Stimulated activated naive CD8-positive, alpha-beta T cell treated with anti-CD3 and anti-CD28 coated beads, Interleukin-15, amount 100 ng/mL, for 72 hours (primary cell): Measurements from ENCODE around the gene ASTN2.

Experiments
- ATAC-seq: fragments of 150-1000 bp; cut with Tn5 transposase; 2 replicates; pipeline ENCODE4 v1.10.0; 2021; ENCODE audit warnings: mild to moderate bottlenecking, moderate library complexity
- DNase-seq, 2 donors: peaks; one replicate each; pipeline ENCODE4 v3.0.0; 2021 to 2022
- H3K27ac Mint-ChIP-seq, 2 donors: one replicate each; pipeline ENCODE4 v1.8.0; 2022; ENCODE audit warnings: mild to moderate bottlenecking in 2 of 2, mixed read lengths in 2 of 2, moderate library complexity in 2 of 2
- H3K27me3 Mint-ChIP-seq: one replicate; pipeline ENCODE4 v1.8.0; 2022; ENCODE audit warnings: mixed read lengths
- H3K4me1 Mint-ChIP-seq: one replicate; pipeline ENCODE4 v1.8.0; 2022; ENCODE audit warnings: mild to moderate bottlenecking, mixed read lengths
- H3K4me3 Mint-ChIP-seq, 2 donors: one replicate each; pipeline ENCODE4 v1.8.0; 2022; ENCODE audit warnings: mild to moderate bottlenecking in 2 of 2, mixed read lengths in 2 of 2, moderate library complexity in 1 of 2
- H3K9me3 Mint-ChIP-seq, 2 donors: one replicate each; pipeline ENCODE4 v1.8.0; 2022; ENCODE audit warnings: mixed read lengths in 2 of 2

ASTN2 gene

GRCh38 chr9:117405950-117406705 is 8.7 kb downstream of the ASTN2 start:
- Mint-ChIP-seq H3K9me3 (peaks cover 0 to 16% of the 10 kb centered on the region in 2 donors), H3K27ac (no peak overlapping the region), H3K4me1 (no peaks in the 10 kb centered on the region)

DNA sequence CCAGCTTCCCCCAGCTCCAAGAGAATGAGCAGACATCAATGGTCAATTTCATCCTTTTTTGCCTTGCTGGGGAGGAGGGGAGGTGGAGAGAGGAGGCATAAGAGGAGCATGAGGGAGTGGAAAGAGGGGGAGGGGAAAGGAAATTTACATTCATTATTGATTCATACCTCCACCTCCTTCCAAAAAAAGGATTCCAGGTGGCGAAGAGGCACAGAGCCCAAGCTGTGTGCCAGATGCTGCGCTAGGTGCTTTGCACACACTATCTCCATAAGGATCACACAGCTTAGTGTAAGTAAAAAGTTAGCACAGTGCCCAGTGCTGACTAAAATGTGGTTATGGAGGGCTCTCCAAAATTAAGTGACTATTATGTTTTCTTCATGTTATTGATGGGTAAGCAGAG is 11.0 kb downstream of the ASTN2 start:
- Mint-ChIP-seq H3K4me1 (no peaks in the 10 kb centered on the region), H3K27ac (no peak overlapping the region), H3K9me3 (peaks cover 0 to 15% of the 10 kb centered on the region in 2 donors), H3K27me3 (peaks cover 11% of the 10 kb centered on the region), H3K4me3 (no peak overlapping the region)
- ATAC-seq (no peak), DNase-seq (no peak)

More at GRCh38 chr9:117405950-117406705, 8.7 kb downstream of the ASTN2 start:
- no peak overlapping the region for H3K4me3 Mint-ChIP-seq
- H3K27me3 Mint-ChIP-seq, result peaks cover 26% of the 10 kb centered on the region
- DNase-seq (no peak), ATAC-seq (no peak)

DNA sequence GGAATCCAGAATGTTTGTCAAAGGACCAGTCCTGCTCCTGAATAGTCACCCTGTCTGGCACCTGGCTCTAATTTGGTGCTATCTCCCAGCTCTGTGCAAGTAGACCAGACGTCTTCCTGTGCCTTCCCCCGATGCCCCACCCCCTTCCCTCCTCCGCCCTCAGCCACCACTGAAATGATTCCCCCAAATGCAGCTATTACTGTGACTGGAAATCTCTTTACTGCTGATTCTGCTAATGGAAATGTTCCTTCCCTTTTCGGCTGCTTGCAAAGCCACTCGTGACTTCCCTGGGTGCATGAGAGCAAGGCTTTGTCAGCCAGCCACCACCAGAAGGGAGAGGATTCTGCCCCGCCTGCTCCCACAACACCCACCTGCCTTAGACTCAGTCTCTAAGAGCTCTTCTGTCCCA is 11.4 kb downstream of the ASTN2 start:
- DNase-seq, result no peak
- no peak overlapping the region for H3K27ac Mint-ChIP-seq
- peaks cover 11% of the 10 kb centered on the region for H3K27me3 Mint-ChIP-seq

GRCh38 chr9:117400171-117400570 is 14.7 kb downstream of the ASTN2 start:
- no peaks in the 10 kb centered on the region for H3K4me1 Mint-ChIP-seq
- ATAC-seq (no peak), DNase-seq (no peak)
- H3K27me3 Mint-ChIP-seq, result no peaks in the 10 kb centered on the region
- peaks cover 0 to 4% of the 10 kb centered on the region in 2 donors for H3K9me3 Mint-ChIP-seq
- H3K27ac Mint-ChIP-seq, result no peak overlapping the region
- no peak overlapping the region for H3K4me3 Mint-ChIP-seq

More for the DNA sequence above, 11.4 kb downstream of the ASTN2 start:
- no peaks in the 10 kb centered on the region for H3K4me1 Mint-ChIP-seq
- H3K4me3 Mint-ChIP-seq, result no peak overlapping the region
- no peak for ATAC-seq
- peaks cover 0 to 12% of the 10 kb centered on the region in 2 donors for H3K9me3 Mint-ChIP-seq

DNA sequence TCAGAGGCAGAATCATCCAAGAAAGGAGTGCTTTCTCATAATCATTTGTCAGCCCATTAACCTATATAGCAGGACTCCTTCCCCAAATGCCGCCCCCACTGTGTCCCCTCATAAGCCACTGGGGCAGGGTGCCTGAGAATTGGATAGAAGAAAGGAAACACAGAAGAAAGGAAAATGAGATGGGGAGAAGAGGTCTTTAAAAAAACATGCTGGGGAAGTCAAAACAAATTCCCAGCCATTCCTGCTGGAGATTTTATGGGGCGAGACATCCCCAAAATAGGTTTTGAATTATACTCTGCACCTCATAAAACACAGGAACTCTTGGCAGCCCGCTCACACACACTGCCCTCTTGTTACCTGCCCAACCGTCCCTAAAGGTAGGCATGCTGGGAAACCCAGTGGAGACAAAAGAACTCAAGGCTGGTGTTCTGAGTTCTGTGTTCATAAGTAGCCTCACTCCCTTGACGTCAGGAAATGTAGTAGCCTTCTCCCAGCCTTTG is 19.7 kb downstream of the ASTN2 start:
- no peak overlapping the region for H3K4me3 Mint-ChIP-seq
- H3K27ac Mint-ChIP-seq, result no peak overlapping the region
- no peaks in the 10 kb centered on the region for H3K4me1 Mint-ChIP-seq
- ATAC-seq, result no peak
- no peaks in the 10 kb centered on the region for H3K9me3 Mint-ChIP-seq
- H3K27me3 Mint-ChIP-seq, result no peaks in the 10 kb centered on the region
- no peak for DNase-seq

GRCh38 chr9:117394655-117395054 is 20.2 kb downstream of the ASTN2 start:
- no peak overlapping the region for H3K27ac Mint-ChIP-seq
- DNase-seq, result no peak
- H3K9me3 Mint-ChIP-seq, result no peaks in the 10 kb centered on the region
- H3K27me3 Mint-ChIP-seq, result no peaks in the 10 kb centered on the region
- ATAC-seq, result no peak
- H3K4me1 Mint-ChIP-seq, result no peaks in the 10 kb centered on the region
- H3K4me3 Mint-ChIP-seq, result no peak overlapping the region

- H3K27ac Mint-ChIP-seq, result no peak overlapping the region
- no peak overlapping the region for H3K4me3 Mint-ChIP-seq
- no peaks in the 10 kb centered on the region for H3K4me1 Mint-ChIP-seq
- ATAC-seq (no peak), DNase-seq (no peak)
- H3K27me3 Mint-ChIP-seq, result no peaks in the 10 kb centered on the region
- H3K9me3 Mint-ChIP-seq, result no peaks in the 10 kb centered on the region
Measured at GRCh38 chr9:117392992-117393391, 21.9 kb downstream of the ASTN2 start.

GRCh38 chr9:117387422-117387821 is 27.4 kb downstream of the ASTN2 start:
- Mint-ChIP-seq H3K27me3 (no peaks in the 10 kb centered on the region), H3K9me3 (peaks cover 0 to 7% of the 10 kb centered on the region in 2 donors), H3K4me1 (no peaks in the 10 kb centered on the region), H3K27ac (no peak overlapping the region), H3K4me3 (no peak overlapping the region)
- DNase-seq (no peak), ATAC-seq (no peak)

- Mint-ChIP-seq H3K27ac (no peak overlapping the region), H3K27me3 (peaks cover 10% of the 10 kb centered on the region), H3K4me1 (no peaks in the 10 kb centered on the region), H3K9me3 (peaks cover 9 to 17% of the 10 kb centered on the region in 2 donors), H3K4me3 (no peak overlapping the region)
- no peak for ATAC-seq
- DNase-seq, result no peak
Measured at GRCh38 chr9:117379341-117379740, 35.5 kb downstream of the ASTN2 start.

GRCh38 chr9:117377046-117377445 is 37.8 kb downstream of the ASTN2 start:
- Mint-ChIP-seq H3K4me3 (no peak overlapping the region), H3K9me3 (peaks cover 13 to 26% of the 10 kb centered on the region in 2 donors), H3K27ac (no peak overlapping the region), H3K4me1 (no peaks in the 10 kb centered on the region), H3K27me3 (peaks cover 17% of the 10 kb centered on the region)
- ATAC-seq, result no peak
- DNase-seq, result no peak

DNA sequence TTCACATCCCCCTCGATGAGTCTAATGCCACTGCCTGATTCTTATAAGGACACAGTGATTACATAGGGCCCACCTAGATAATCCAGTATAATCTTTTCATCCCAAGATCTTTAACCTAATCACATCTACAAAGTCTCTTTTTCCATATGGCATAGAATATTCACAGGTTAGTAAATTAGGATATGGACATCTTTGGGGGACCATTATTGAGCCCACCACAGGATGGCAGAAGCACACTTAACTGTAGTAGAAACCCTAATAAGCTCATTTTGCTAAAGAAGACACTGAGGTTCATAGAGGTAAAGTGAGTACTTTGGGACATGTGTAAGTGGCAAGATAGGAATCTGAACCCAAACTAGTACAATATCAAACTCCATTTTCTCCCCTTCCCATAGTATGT is 38.9 kb downstream of the ASTN2 start:
- no peak for DNase-seq
- Mint-ChIP-seq H3K4me1 (no peaks in the 10 kb centered on the region), H3K9me3 (peaks cover 13 to 30% of the 10 kb centered on the region in 2 donors), H3K27ac (no peak overlapping the region), H3K27me3 (peaks cover 17% of the 10 kb centered on the region), H3K4me3 (no peak overlapping the region)
- no peak for ATAC-seq

- Mint-ChIP-seq H3K4me3 (no peak overlapping the region), H3K27ac (no peak overlapping the region), H3K27me3 (peaks cover 17% of the 10 kb centered on the region), H3K9me3 (peaks cover 4 to 32% of the 10 kb centered on the region in 2 donors), H3K4me1 (no peaks in the 10 kb centered on the region)
- DNase-seq (no peak), ATAC-seq (no peak)
Measured at GRCh38 chr9:117374076-117374725, 40.7 kb downstream of the ASTN2 start.

- DNase-seq (no peak), ATAC-seq (no peak)
- peaks cover 5% of the 10 kb centered on the region for H3K27me3 Mint-ChIP-seq
- no peak overlapping the region for H3K4me3 Mint-ChIP-seq
- H3K27ac Mint-ChIP-seq, result no peak overlapping the region
- H3K4me1 Mint-ChIP-seq, result no peaks in the 10 kb centered on the region
- peaks cover 4 to 22% of the 10 kb centered on the region in 2 donors for H3K9me3 Mint-ChIP-seq
Measured at GRCh38 chr9:117368684-117369230, 46.1 kb downstream of the ASTN2 start.

DNA sequence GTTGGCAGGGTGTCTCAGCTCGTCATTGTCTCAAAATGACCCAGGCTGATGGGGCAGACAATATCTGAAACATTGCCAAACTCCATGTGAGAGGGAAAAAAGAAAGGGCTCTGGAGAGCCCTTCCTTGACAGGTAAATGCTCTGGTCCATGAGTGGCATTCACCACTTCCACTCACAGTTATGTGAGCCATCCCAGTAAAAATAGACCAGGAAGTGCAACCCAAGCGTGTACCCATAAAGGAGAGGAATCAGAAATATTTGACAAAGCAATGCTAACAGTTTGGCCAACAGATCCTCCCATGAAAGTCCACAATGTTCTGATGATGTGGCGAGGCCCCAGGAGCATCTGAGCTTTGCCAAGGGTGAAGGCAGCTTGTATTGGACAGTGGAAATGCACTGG is 49.4 kb downstream of the ASTN2 start:
- DNase-seq, result no peak
- Mint-ChIP-seq H3K4me3 (no peak overlapping the region), H3K9me3 (peaks cover 8 to 19% of the 10 kb centered on the region in 2 donors), H3K27ac (no peak overlapping the region), H3K4me1 (no peaks in the 10 kb centered on the region), H3K27me3 (no peaks in the 10 kb centered on the region)
- no peak for ATAC-seq

- Mint-ChIP-seq H3K4me1 (no peaks in the 10 kb centered on the region), H3K27me3 (no peaks in the 10 kb centered on the region), H3K27ac (no peak overlapping the region), H3K4me3 (no peak overlapping the region), H3K9me3 (peaks cover 8 to 24% of the 10 kb centered on the region in 2 donors)
- ATAC-seq (no peak), DNase-seq (no peak)
Measured at GRCh38 chr9:117363006-117363405, 51.9 kb downstream of the ASTN2 start.

- DNase-seq, result no peak
- Mint-ChIP-seq H3K27ac (no peak overlapping the region), H3K27me3 (no peaks in the 10 kb centered on the region), H3K4me3 (no peak overlapping the region), H3K4me1 (no peaks in the 10 kb centered on the region), H3K9me3 (peaks cover 8 to 14% of the 10 kb centered on the region in 2 donors)
- no peak for ATAC-seq
Measured at GRCh38 chr9:117359910-117360309, 54.9 kb downstream of the ASTN2 start.
